Progenitor cell of endocrine pancreas (in vitro differentiated cells): ENCODE data around the gene PPP1R3G. TPM values are rescaled to one million over a fixed set of nuclear protein-coding genes. Genes with fewer than 3 reads are reported as not detected.

Source experiments
- DNase-seq: peaks from one replicate; pipeline ENCODE4 v3.0.0; 2021; ENCODE audit warnings: low spot score; ENCODE audit not compliant: unreplicated experiment
- H3K27ac Mint-ChIP-seq: 2 replicates; pipeline ENCODE4 v1.8.0; 2021; ENCODE audit warnings: mild to moderate bottlenecking, moderate library complexity, mixed read lengths
- H3K27me3 Mint-ChIP-seq: 2 replicates; pipeline ENCODE4 v1.8.0; 2021; ENCODE audit warnings: mixed read lengths
- H3K36me3 Mint-ChIP-seq: 2 replicates; pipeline ENCODE4 v1.8.0; 2022; ENCODE audit warnings: mixed read lengths; ENCODE audit not compliant: insufficient read depth
- H3K4me1 Mint-ChIP-seq: 2 replicates; pipeline ENCODE4 v1.8.0; 2021; ENCODE audit warnings: low read depth, mixed read lengths
- H3K4me3 Mint-ChIP-seq: 2 replicates; pipeline ENCODE4 v1.8.0; 2021; ENCODE audit warnings: low read depth, mild to moderate bottlenecking, moderate library complexity, mixed read lengths
- H3K9me3 Mint-ChIP-seq: 2 replicates; pipeline ENCODE4 v1.8.0; 2021; ENCODE audit warnings: low read depth, mixed read lengths
- CTCF ChIP-seq: fragments of 200-600 bp; sonication (generic); IDR thresholded peaks from one replicate; pipeline ENCODE4 v1.5.0; 2021; ENCODE audit warnings: antibody characterized with exemption, mild to moderate bottlenecking; ENCODE audit not compliant: unreplicated experiment
- total RNA-seq: library from RNA; stranded (reverse); gene quantifications from 2 replicates; pipeline ENCODE4 v1.2.1, GENCODE V29; 2021

PPP1R3G gene
- total RNA-seq, 1 donor from 2014 or later: 0.07 TPM

GRCh38 chr6:5133943-5134342, 48.8 kb downstream of the PPP1R3G start:
- Mint-ChIP-seq H3K9me3 (peaks cover 3% of the 10 kb centered on the region), H3K36me3 (peaks cover 7% of the 10 kb centered on the region), H3K4me3 (no peak overlapping the region), H3K4me1 (peaks cover under 1% of the 10 kb centered on the region), H3K27ac (no peak overlapping the region), H3K27me3 (no peaks in the 10 kb centered on the region)
- DNase-seq: no peak
- no peak for TF ChIP-seq CTCF

- no peak for DNase-seq
- H3K36me3 Mint-ChIP-seq: peaks cover 7% of the 10 kb centered on the region
- peak; percentile 53 for TF ChIP-seq CTCF
- H3K9me3 Mint-ChIP-seq: peaks cover 3% of the 10 kb centered on the region
- H3K4me1 Mint-ChIP-seq: peaks cover 3% of the 10 kb centered on the region
- H3K4me3 Mint-ChIP-seq: no peak overlapping the region
- H3K27me3 Mint-ChIP-seq: no peaks in the 10 kb centered on the region
- H3K27ac Mint-ChIP-seq: no peak overlapping the region
Measured at GRCh38 chr6:5135788-5136376, 50.7 kb downstream of the PPP1R3G start.

GRCh38 chr6:5136851-5137250, 51.7 kb downstream of the PPP1R3G start:
- DNase-seq: no peak
- H3K4me3 Mint-ChIP-seq: no peak overlapping the region
- no peak overlapping the region for H3K27ac Mint-ChIP-seq
- no peak for TF ChIP-seq CTCF
- peaks cover 3% of the 10 kb centered on the region for H3K4me1 Mint-ChIP-seq
- H3K27me3 Mint-ChIP-seq: no peaks in the 10 kb centered on the region
- peaks cover 7% of the 10 kb centered on the region for H3K36me3 Mint-ChIP-seq
- peaks cover 3% of the 10 kb centered on the region for H3K9me3 Mint-ChIP-seq

Other genes with a start within 250 kb of the PPP1R3G start
- 8.0 and 10.6 TPM in 2 replicates for gene RPP40, start 81.3 kb upstream of the PPP1R3G start, total RNA-seq
- gene LYRM4, start 175.6 kb downstream of the PPP1R3G start, total RNA-seq: 34.4 and 34.5 TPM in 2 replicates
- 20.2 and 20.8 TPM in 2 replicates for gene FARS2, start 176.2 kb downstream of the PPP1R3G start, total RNA-seq